Stimulated activated CD4-positive, alpha-beta T cell treated with anti-CD3 and anti-CD28 coated beads, TNF-alpha, amount 100 ng/mL, for 1 hour (primary cell): Measurements from ENCODE around the gene TMEM130.

ENCODE experiments used
- DNase-seq, 3 donors: peaks; one replicate each; pipeline ENCODE4 v3.0.0-alpha.2; 2020; ENCODE audit warnings: low read depth in 3 of 3, low spot score in 1 of 3

The TMEM130 gene

GRCh38 chr7:98810153-98810802 lies 59.5 kb downstream of the TMEM130 start:
- no peak for DNase-seq

DNA sequence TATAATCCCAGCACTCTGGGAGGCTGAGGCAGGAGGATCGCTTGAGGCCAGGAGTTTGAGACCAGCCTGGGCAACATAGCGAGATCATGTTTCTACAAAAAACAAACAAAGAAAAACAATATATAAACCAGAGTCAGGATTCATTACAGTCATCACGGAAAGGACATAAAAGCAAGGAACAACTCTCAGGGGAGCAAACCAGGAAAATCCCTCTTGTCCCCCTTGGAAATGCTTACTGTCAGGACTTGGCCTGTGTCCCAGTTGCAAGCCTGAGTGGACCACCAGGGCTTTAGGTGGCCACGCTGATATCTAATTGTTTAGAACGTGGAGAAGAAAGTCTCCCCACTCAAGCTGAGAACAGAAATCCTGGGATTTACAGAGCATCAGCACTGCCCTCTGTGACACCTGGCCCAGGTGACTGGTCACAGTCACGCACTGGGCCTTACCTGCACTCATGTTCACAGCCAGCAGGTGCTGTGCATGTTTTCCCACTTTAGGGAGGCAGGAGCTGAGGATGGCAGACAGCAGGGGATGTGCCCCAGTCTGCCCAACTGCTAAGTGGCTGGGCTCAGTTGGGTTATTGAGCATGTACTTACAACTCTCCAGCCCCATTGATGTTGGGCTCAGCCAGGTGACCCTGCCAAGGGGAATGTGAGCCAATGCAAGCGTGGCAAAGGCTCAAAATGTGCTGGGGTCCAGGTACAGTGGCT lies 60.9 kb downstream of the TMEM130 start:
- DNase-seq = no peak

GRCh38 chr7:98807068-98808048 lies 62.5 kb downstream of the TMEM130 start:
- no peak for DNase-seq

DNA sequence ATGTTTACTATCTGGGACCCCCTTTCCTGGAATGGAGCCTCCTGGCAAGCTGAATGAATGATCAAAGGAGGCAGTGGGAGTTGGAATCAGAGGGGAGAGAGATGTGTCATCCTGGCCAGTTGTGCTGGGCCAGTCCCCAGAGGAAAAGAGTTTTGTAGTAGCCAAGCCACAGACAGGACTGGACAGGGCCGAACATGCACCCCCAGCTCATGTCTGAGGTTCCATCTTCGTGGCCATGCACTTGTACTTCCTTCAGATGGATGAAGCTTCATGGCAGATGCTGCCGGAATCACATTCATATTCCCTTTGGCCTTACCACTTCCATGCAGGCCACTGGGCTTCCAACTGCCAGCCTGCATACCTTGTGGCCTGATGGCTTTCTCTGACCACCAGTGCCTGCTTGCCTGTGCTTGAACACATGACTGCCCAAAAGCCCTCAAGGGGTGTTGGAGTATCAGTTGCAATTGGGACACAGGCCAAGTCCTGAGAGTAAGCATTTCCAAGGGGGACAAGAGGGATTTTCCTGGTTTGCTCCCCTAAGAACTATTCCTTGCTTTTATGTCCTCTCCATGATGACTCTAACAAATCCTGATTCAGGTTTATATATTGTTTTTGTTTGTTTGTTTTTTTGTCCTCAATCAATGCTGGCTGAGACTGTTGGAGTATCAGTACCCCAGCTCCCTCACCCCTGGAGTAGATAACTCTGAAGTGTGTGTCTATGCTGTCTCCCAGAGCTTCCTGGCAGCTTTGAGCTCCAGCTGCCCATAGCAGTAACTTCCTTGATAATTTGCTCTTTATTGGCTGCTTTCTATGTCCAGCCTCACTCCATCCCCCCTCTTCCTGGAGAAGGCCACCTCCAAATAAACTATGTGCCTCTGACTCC lies 63.6 kb downstream of the TMEM130 start:
- DNase-seq = no peak

DNA sequence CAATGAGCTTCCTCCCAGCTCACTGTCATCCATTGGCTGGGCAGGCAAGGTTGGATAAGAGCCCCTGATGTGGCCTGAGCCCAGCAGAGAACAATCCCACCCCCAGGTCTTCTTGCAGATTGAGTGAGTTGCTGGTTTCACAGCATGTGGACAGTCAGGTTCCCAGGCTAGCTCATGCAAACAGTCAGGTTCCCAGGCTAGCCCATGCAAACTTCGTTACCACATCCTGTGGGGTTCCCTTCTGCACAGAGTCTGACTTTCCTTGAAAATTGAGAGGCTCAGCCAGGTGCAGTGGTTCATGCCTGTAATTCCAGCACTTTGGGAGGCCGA lies 67.1 kb downstream of the TMEM130 start:
- no peak for DNase-seq

DNA sequence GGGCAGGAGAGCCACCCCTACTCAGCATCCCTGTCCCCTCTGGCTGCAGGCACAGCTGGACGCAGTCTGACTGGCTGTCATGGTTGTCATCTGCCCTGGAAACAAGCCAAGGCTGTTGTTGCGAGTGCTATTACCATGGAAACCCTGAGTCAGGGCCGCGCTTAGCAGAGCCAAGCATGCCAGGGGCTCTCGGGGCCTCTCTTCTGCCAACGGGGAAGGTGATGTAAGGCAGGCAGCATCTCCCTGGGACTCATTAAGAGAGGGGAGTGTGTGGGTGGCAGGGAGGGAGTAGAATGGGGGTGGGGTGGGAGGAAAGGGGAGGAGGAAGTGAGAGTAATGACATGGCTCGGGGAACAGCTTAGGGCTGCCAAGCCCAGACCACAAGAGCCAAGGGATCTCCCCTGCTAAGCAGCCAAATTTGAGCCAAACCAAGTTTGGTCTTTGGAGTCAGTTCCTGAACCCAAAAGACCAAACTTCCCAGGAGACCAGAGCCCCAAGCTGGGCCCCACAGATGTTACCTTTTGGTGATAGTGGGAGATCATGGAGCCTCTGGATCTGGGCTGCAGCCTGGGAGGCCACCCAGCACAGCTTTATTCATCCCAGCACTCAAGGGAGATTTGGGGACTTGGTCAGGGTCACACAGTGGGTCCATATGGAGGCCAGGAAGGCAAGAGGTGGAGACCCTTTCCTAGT lies 67.6 kb downstream of the TMEM130 start:
- no peak for DNase-seq

DNA sequence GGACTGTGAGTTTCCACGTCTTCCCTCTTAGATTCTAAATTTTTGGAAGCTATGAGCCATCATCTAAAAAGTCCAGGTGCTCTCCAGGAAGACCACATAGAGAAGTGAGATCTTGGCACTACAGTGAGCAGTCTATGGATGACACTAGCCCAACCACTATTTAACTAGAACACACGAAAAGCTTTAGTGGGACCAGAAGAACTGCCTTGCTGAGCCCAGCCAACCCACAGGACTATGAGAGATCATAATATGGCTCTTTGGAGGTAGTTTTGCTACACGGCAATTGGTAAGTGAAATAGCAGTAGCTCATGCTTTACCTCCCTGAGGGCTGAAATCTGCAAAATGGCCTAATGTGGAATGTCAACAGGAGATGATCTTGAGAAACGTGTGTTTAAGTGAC lies 68.8 kb downstream of the TMEM130 start:
- no peak for DNase-seq

GRCh38 chr7:98797150-98797549 lies 72.7 kb downstream of the TMEM130 start:
- DNase-seq = no peak
